WTC11 (cell line): Measurements from ENCODE around the gene MTUS2. TPM values are rescaled to one million over a fixed set of nuclear protein-coding genes. Genes with fewer than 3 reads are reported as not detected.

Experiments
- ATAC-seq: fragments of 200-7000 bp; cut with Tn5 transposase; 2 replicates; pipeline ENCODE4 v1.10.0; 2021; ENCODE audit warnings: mild to moderate bottlenecking, moderate library complexity
- CTCF ChIA-PET: fragments of 300-600 bp; sonication (Branson Sonifier 250); formaldehyde crosslinking; loops from one replicate; lab custom pipeline; 2021; ENCODE audit warnings: antibody characterized with exemption; lab: Charles Lee
- POLR2A ChIA-PET: fragments of 350-600 bp; sonication (Branson Sonifier 250); formaldehyde crosslinking; loops from one replicate; lab custom pipeline; 2021; ENCODE audit warnings: antibody characterized with exemption; lab: Charles Lee
- DNase-seq: peaks from one replicate; pipeline ENCODE4 v3.0.0; 2021; ENCODE audit warnings: low spot score
- H3K27ac Mint-ChIP-seq: 2 replicates; pipeline ENCODE4 v1.8.0; 2021; ENCODE audit warnings: mixed read lengths
- H3K27me3 Mint-ChIP-seq: 2 replicates; pipeline ENCODE4 v1.8.0; 2021; ENCODE audit warnings: low read depth, mild to moderate bottlenecking, moderate library complexity, mixed read lengths
- H3K36me3 Mint-ChIP-seq: 2 replicates; pipeline ENCODE4 v1.8.0; 2021; ENCODE audit warnings: mixed read lengths
- H3K4me1 Mint-ChIP-seq: 2 replicates; pipeline ENCODE4 v1.8.0; 2022; ENCODE audit warnings: mixed read lengths
- H3K4me3 Mint-ChIP-seq: 2 replicates; pipeline ENCODE4 v1.8.0; 2021; ENCODE audit warnings: mild to moderate bottlenecking, moderate library complexity, mixed read lengths
- H3K9me3 Mint-ChIP-seq: 2 replicates; pipeline ENCODE4 v1.8.0; 2021; ENCODE audit warnings: mixed read lengths
- GRHL2 ChIP-seq: fragments of 250-450 bp; sonication (Bioruptor Pico); IDR thresholded peaks from 2 replicates; pipeline ENCODE4 v1.8.0; 2022; ENCODE audit warnings: mild to moderate bottlenecking, moderate library complexity; ENCODE audit not compliant: insufficient replicate concordance, severe bottlenecking
- HMGA2 ChIP-seq: fragments of 250-450 bp; sonication (Bioruptor Pico); IDR thresholded peaks from 2 replicates; pipeline ENCODE4 v1.4.0; 2021; ENCODE audit warnings: mild to moderate bottlenecking, moderate library complexity
- IRF2 ChIP-seq: sonication (generic); formaldehyde crosslinking; IDR thresholded peaks from 2 replicates; pipeline ENCODE4 v1.8.0; 2022; ENCODE audit warnings: low read depth, missing genetic modification reagents, borderline replicate concordance
- MXD4 ChIP-seq: fragments of 250-450 bp; sonication (Bioruptor Pico); IDR thresholded peaks from 2 replicates; pipeline ENCODE4 v1.8.0; 2021; ENCODE audit warnings: mild to moderate bottlenecking, moderate library complexity, borderline replicate concordance
- NR1H2 ChIP-seq: sonication (generic); formaldehyde crosslinking; IDR thresholded peaks from 2 replicates; pipeline ENCODE4 v1.9.0; 2021; ENCODE audit warnings: mild to moderate bottlenecking, moderate library complexity, missing genetic modification reagents
- PRRX2 ChIP-seq: fragments of 250-450 bp; sonication (Bioruptor Pico); IDR thresholded peaks from 2 replicates; pipeline ENCODE4 v1.8.0; 2021; ENCODE audit warnings: mild to moderate bottlenecking
- RORB ChIP-seq: fragments of 250-450 bp; sonication (Bioruptor Pico); IDR thresholded peaks from 2 replicates; pipeline ENCODE4 v1.9.0; 2021; ENCODE audit warnings: mild to moderate bottlenecking
- SMAD3 ChIP-seq: sonication (generic); formaldehyde crosslinking; IDR thresholded peaks from 2 replicates; pipeline ENCODE4 v1.8.0; 2022; ENCODE audit warnings: missing genetic modification reagents, mild to moderate bottlenecking, borderline replicate concordance
- SP1 ChIP-seq: sonication (generic); formaldehyde crosslinking; conservative IDR thresholded peaks from 2 replicates; pipeline ENCODE4 v1.8.1; 2022; ENCODE audit warnings: missing genetic modification reagents
- ZNF121 ChIP-seq: sonication (generic); formaldehyde crosslinking; IDR thresholded peaks from 2 replicates; pipeline ENCODE4 v1.8.0; 2023; ENCODE audit warnings: missing genetic modification reagents
- ZNF232 ChIP-seq: sonication (generic); formaldehyde crosslinking; IDR thresholded peaks from 2 replicates; pipeline ENCODE4 v1.8.0; 2022; ENCODE audit warnings: mild to moderate bottlenecking, missing genetic modification reagents
- ZNF423 ChIP-seq: fragments of 250-450 bp; sonication (Bioruptor Pico); IDR thresholded peaks from 2 replicates; pipeline ENCODE4 v2.1.2; 2022; ENCODE audit warnings: mild to moderate bottlenecking, moderate library complexity
- total RNA-seq: library from RNA; stranded (reverse); gene quantifications from 3 replicates; pipeline ENCODE4 v1.2.3, GENCODE V29; 2021
- TF ChIP-seq, protein P1 (sequence below): sonication (generic); formaldehyde crosslinking; IDR thresholded peaks from 2 replicates; pipeline ENCODE4 v1.8.1; 2023; ENCODE audit warnings: mild to moderate bottlenecking, moderate library complexity, missing genetic modification reagents
- TF ChIP-seq, protein P2 (sequence below): sonication (generic); formaldehyde crosslinking; IDR thresholded peaks from 2 replicates; pipeline ENCODE4 v1.8.1; 2023; ENCODE audit warnings: mild to moderate bottlenecking, missing genetic modification reagents, borderline replicate concordance
- TF ChIP-seq, protein P3 (sequence below): fragments of 250-450 bp; sonication (Bioruptor Pico); conservative IDR thresholded peaks from 2 replicates; pipeline ENCODE4 v1.9.0; 2021; ENCODE audit warnings: mild to moderate bottlenecking
- TF ChIP-seq, protein P4 (sequence below): fragments of 200-600 bp; IDR thresholded peaks from 2 replicates; pipeline ENCODE4 v1.8.0; 2022; ENCODE audit warnings: antibody characterized with exemption
- TF ChIP-seq, protein P5 (sequence below): sonication (generic); formaldehyde crosslinking; IDR thresholded peaks from 2 replicates; pipeline ENCODE4 v1.8.1; 2022; ENCODE audit warnings: mild to moderate bottlenecking, moderate library complexity, missing genetic modification reagents
- TF ChIP-seq, protein P6 (sequence below): sonication (generic); formaldehyde crosslinking; IDR thresholded peaks from 2 replicates; pipeline ENCODE4 v1.8.1; 2022; ENCODE audit warnings: low read depth, missing genetic modification reagents, borderline replicate concordance
- TF ChIP-seq, protein P7 (sequence below): sonication (generic); formaldehyde crosslinking; IDR thresholded peaks from 2 replicates; pipeline ENCODE4 v1.8.1; 2023; ENCODE audit warnings: mild to moderate bottlenecking, missing genetic modification reagents, moderate library complexity

MTUS2 gene
- total RNA-seq, 1 experiment from 2014 or later = 0.22 TPM

DNA sequence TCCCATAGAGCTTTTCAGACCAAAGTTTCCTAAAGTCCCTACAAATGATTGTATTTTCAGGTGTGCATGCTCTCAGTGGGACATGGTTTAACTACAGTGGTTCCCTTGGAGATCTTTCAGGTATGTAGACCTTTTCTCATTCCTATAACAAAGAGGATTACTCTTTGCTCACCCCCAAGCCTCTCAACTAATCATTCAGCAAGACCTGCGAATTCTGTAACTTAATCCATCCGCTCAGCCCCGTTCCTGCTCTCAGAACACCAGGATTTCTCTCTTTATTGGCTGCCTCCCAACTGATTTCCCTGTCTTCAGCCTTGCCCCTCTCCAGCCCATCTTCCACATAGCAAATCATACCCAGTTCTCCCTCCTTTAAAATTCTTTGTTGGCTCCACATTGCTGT lies 253.6 kb downstream of the MTUS2 start:
- H3K9me3 Mint-ChIP-seq = peaks cover 5% of the 10 kb centered on the region
- no peak for TF ChIP-seq MXD4 (CRISPR knock-in tag)
- TF ChIP-seq, protein P1, sequence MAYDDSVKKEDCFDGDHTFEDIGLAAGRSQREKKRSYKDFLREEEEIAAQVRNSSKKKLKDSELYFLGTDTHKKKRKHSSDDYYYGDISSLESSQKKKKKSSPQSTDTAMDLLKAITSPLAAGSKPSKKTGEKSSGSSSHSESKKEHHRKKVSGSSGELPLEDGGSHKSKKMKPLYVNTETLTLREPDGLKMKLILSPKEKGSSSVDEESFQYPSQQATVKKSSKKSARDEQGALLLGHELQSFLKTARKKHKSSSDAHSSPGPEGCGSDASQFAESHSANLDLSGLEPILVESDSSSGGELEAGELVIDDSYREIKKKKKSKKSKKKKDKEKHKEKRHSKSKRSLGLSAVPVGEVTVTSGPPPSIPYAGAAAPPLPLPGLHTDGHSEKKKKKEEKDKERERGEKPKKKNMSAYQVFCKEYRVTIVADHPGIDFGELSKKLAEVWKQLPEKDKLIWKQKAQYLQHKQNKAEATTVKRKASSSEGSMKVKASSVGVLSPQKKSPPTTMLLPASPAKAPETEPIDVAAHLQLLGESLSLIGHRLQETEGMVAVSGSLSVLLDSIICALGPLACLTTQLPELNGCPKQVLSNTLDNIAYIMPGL = no peak
- TF ChIP-seq IRF2 (CRISPR knock-in tag) = no peak
- no peak for TF ChIP-seq HMGA2
- TF ChIP-seq SP1 (CRISPR knock-in tag) = no peak
- no peak for TF ChIP-seq GRHL2 (CRISPR knock-in tag)
- TF ChIP-seq SMAD3 (CRISPR knock-in tag) = no peak
- ChIA-PET CTCF (interaction anchor here (2.0 kb wide), 1 partner anchor 32 kb away, joined by 5 read pairs; no protein-coding TSS in a partner anchor), POLR2A (no interaction called here)
- H3K4me1 Mint-ChIP-seq = peaks cover 36% of the 10 kb centered on the region
- no peak overlapping the region for H3K4me3 Mint-ChIP-seq
- peak overlapping the region; percentile 51 for H3K27ac Mint-ChIP-seq
- ATAC-seq (peak; percentile 88), DNase-seq (no peak)
- H3K27me3 Mint-ChIP-seq = no peaks in the 10 kb centered on the region
- H3K36me3 Mint-ChIP-seq = no peaks in the 10 kb centered on the region

DNA sequence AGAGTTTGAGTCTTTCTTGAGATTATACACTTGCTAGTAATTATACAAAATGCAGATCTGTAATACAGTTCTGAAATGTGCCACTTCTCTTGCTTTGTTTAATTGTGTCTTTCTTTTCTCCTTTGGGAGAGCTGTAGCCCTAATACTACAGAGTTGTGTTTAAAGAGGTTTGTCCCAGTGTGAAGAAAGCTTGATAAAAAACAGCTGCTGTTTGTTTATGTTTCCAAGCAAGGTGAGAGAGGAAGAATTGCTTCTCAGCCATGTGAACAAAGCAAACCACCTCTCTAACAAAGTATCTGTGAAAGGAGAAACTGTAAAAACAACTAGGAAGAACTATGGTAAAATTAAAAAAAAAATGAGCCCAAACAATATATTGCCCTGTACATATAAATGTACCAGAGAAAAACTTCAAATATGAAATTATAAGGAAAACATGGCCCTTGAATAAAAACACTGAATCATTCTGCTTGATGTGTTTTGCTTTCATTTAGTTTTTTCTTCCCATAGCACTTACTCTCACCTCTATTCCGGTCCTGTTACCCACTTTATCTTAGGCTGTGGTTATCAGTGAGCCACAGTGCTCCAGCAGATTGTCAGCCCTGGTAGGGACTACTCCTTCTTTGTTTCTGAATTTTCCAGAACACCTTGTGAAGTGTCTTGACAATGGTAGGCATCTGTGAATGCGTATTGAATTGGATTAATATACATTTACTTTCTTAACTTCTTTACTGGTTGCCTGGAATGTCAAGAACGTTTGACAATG lies 257.1 kb downstream of the MTUS2 start:
- no peak for ATAC-seq
- Mint-ChIP-seq H3K27ac (no peak overlapping the region), H3K9me3 (peaks cover 13% of the 10 kb centered on the region), H3K4me3 (no peak overlapping the region), H3K27me3 (no peaks in the 10 kb centered on the region), H3K4me1 (peaks cover 30% of the 10 kb centered on the region), H3K36me3 (no peaks in the 10 kb centered on the region)
- DNase-seq = no peak
- CTCF ChIA-PET = no interaction called here
- POLR2A ChIA-PET = no interaction called here
- TF ChIP-seq, protein P1 = no peak
- TF ChIP-seq, protein P2, sequence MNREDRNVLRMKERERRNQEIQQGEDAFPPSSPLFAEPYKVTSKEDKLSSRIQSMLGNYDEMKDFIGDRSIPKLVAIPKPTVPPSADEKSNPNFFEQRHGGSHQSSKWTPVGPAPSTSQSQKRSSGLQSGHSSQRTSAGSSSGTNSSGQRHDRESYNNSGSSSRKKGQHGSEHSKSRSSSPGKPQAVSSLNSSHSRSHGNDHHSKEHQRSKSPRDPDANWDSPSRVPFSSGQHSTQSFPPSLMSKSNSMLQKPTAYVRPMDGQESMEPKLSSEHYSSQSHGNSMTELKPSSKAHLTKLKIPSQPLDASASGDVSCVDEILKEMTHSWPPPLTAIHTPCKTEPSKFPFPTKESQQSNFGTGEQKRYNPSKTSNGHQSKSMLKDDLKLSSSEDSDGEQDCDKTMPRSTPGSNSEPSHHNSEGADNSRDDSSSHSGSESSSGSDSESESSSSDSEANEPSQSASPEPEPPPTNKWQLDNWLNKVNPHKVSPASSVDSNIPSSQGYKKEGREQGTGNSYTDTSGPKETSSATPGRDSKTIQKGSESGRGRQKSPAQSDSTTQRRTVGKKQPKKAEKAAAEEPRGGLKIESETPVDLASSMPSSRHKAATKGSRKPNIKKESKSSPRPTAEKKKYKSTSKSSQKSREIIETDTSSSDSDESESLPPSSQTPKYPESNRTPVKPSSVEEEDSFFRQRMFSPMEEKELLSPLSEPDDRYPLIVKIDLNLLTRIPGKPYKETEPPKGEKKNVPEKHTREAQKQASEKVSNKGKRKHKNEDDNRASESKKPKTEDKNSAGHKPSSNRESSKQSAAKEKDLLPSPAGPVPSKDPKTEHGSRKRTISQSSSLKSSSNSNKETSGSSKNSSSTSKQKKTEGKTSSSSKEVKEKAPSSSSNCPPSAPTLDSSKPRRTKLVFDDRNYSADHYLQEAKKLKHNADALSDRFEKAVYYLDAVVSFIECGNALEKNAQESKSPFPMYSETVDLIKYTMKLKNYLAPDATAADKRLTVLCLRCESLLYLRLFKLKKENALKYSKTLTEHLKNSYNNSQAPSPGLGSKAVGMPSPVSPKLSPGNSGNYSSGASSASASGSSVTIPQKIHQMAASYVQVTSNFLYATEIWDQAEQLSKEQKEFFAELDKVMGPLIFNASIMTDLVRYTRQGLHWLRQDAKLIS (CRISPR knock-in tag) = no peak
- no peak for TF ChIP-seq ZNF232 (CRISPR knock-in tag)
- TF ChIP-seq, protein P3, sequence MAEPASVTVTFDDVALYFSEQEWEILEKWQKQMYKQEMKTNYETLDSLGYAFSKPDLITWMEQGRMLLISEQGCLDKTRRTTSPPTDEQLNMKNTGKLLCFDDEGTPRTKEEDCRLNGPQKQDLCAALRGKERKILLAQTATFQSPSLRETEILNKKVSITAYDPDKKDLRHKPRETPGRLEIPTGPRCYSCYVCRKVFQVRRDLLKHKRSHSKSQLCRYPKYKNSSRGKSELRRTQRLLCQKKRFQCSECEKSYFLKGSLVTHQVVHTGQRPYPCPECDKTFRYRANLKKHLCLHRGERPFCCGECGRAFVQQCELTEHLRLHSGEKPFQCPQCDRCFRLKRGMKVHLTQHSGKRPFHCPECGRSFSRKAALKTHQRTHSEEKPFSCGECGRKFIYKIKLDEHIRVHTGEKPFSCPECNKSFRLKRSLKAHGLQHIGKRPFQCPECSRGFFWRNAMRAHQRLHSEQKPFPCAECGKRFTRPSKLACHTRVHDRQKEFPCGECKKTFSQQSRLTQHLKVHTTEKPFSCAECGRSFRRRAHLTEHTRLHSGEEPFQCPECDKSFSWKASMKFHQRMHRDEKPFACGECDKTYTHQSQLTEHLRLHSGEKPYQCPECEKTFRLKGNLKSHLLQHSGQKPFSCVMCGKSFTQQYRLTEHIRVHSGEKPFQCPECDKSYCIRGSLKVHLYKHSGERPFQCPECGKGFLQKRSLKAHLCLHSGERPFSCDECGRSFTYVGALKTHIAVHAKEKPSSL (CRISPR knock-in tag) = no peak
- no peak for TF ChIP-seq PRRX2 (CRISPR knock-in tag)
- TF ChIP-seq, protein P4, sequence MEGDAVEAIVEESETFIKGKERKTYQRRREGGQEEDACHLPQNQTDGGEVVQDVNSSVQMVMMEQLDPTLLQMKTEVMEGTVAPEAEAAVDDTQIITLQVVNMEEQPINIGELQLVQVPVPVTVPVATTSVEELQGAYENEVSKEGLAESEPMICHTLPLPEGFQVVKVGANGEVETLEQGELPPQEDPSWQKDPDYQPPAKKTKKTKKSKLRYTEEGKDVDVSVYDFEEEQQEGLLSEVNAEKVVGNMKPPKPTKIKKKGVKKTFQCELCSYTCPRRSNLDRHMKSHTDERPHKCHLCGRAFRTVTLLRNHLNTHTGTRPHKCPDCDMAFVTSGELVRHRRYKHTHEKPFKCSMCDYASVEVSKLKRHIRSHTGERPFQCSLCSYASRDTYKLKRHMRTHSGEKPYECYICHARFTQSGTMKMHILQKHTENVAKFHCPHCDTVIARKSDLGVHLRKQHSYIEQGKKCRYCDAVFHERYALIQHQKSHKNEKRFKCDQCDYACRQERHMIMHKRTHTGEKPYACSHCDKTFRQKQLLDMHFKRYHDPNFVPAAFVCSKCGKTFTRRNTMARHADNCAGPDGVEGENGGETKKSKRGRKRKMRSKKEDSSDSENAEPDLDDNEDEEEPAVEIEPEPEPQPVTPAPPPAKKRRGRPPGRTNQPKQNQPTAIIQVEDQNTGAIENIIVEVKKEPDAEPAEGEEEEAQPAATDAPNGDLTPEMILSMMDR = no peak
- TF ChIP-seq NR1H2 = no peak
- TF ChIP-seq, protein P5, sequence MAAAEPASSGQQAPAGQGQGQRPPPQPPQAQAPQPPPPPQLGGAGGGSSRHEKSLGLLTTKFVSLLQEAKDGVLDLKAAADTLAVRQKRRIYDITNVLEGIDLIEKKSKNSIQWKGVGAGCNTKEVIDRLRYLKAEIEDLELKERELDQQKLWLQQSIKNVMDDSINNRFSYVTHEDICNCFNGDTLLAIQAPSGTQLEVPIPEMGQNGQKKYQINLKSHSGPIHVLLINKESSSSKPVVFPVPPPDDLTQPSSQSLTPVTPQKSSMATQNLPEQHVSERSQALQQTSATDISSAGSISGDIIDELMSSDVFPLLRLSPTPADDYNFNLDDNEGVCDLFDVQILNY = no peak
- TF ChIP-seq, protein P6, sequence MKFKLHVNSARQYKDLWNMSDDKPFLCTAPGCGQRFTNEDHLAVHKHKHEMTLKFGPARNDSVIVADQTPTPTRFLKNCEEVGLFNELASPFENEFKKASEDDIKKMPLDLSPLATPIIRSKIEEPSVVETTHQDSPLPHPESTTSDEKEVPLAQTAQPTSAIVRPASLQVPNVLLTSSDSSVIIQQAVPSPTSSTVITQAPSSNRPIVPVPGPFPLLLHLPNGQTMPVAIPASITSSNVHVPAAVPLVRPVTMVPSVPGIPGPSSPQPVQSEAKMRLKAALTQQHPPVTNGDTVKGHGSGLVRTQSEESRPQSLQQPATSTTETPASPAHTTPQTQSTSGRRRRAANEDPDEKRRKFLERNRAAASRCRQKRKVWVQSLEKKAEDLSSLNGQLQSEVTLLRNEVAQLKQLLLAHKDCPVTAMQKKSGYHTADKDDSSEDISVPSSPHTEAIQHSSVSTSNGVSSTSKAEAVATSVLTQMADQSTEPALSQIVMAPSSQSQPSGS (CRISPR knock-in tag) = no peak
- TF ChIP-seq ZNF423 (CRISPR knock-in tag) = no peak
- TF ChIP-seq RORB (CRISPR knock-in tag) = no peak
- TF ChIP-seq ZNF121 (CRISPR knock-in tag) = no peak
- TF ChIP-seq, protein P7, sequence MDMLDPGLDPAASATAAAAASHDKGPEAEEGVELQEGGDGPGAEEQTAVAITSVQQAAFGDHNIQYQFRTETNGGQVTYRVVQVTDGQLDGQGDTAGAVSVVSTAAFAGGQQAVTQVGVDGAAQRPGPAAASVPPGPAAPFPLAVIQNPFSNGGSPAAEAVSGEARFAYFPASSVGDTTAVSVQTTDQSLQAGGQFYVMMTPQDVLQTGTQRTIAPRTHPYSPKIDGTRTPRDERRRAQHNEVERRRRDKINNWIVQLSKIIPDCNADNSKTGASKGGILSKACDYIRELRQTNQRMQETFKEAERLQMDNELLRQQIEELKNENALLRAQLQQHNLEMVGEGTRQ = no peak
